Measurements from ENCODE around the gene CRAMP1. TPM values are rescaled to one million over a fixed set of nuclear protein-coding genes. Genes with fewer than 3 reads are reported as not detected.

The CRAMP1 gene
- total and polyA plus RNA-seq, 11 donors: 6.2 to 16.9 (median 10.6) TPM

GRCh38 chr16:1597154-1597553, 15.0 kb upstream of the CRAMP1 start:
- Histone ChIP-seq H3K4me1 (no peaks in the 10 kb centered on the region), H3K36me3 (peaks cover 0 to 29% (median 11%) of the 10 kb centered on the region in 9 donors), H3K4me3 (no peak overlapping the region), H3K9me3 (no peaks in the 10 kb centered on the region), H3K27ac (no peak overlapping the region), H3K27me3 (no peaks in the 10 kb centered on the region)
- 90 to 93% (median 92%) methylated on average over 11 to 13 of the region's 13 CpGs for WGBS, 4 donors
- intact Hi-C loops (cut with DNase I): no loop called here
- DNase-seq (no peak), ATAC-seq (no peak)
- TF ChIP-seq CTCF (IDR thresholded peaks at IDR 0.05) (no peak), POLR2A (IDR thresholded peaks at IDR 0.05) (no peak)

- WGBS, 4 donors: 91 to 92% (median 92%) methylated on average over 7 of the region's 7 CpGs
- Histone ChIP-seq H3K9me3 (no peaks in the 10 kb centered on the region), H3K27me3 (no peaks in the 10 kb centered on the region), H3K4me3 (no peak overlapping the region), H3K4me1 (no peaks in the 10 kb centered on the region), H3K36me3 (peaks cover 0 to 33% (median 15%) of the 10 kb centered on the region in 9 donors), H3K27ac (no peak overlapping the region)
- no peak for ATAC-seq
- intact Hi-C loops (cut with DNase I): loop anchor here in 2 of 10 donors (5.0 to 10.0 kb wide), 2 partner anchors 34 to 106 kb away; partner anchors contain the start of gene TELO2 (in 1 of the 2)
- no peak for TF ChIP-seq POLR2A (IDR thresholded peaks at IDR 0.05)
- no peak for TF ChIP-seq CTCF (IDR thresholded peaks at IDR 0.05)
- DNase-seq: no peak
These were observed 11.1 kb upstream of the CRAMP1 start for GRCh38 chr16:1601031-1601430.

- Histone ChIP-seq H3K4me3 (no peak overlapping the region), H3K27me3 (no peaks in the 10 kb centered on the region), H3K4me1 (no peaks in the 10 kb centered on the region), H3K27ac (no peak overlapping the region), H3K36me3 (peaks cover 0 to 37% (median 20%) of the 10 kb centered on the region in 9 donors), H3K9me3 (no peaks in the 10 kb centered on the region)
- TF ChIP-seq CTCF (IDR thresholded peaks at IDR 0.05) (no peak), POLR2A (IDR thresholded peaks at IDR 0.05) (no peak)
- WGBS, 4 donors: 95 to 98% (median 97%) methylated on average over 6 of the region's 6 CpGs
- no peak for DNase-seq
- no peak for ATAC-seq
- intact Hi-C loops (cut with DNase I): loop anchor here in 2 of 10 donors (5.0 to 10.0 kb wide), 2 partner anchors 34 to 107 kb away; partner anchors contain the start of gene TELO2 (in 1 of the 2)
These were observed 10.7 kb upstream of the CRAMP1 start for GRCh38 chr16:1601489-1601888.

GRCh38 chr16:1602285-1602684, 9.9 kb upstream of the CRAMP1 start:
- ATAC-seq (no peak), DNase-seq (no peak)
- peaks cover 0 to 40% (median 26%) of the 10 kb centered on the region in 9 donors for H3K36me3 ChIP-seq
- intact Hi-C loops (cut with DNase I): loop anchor here in 2 of 10 donors (5.0 to 10.0 kb wide), 2 partner anchors 35 to 107 kb away; partner anchors contain the start of gene TELO2 (in 1 of the 2)
- H3K9me3 ChIP-seq: no peaks in the 10 kb centered on the region
- H3K27ac ChIP-seq: no peak overlapping the region
- H3K4me3 ChIP-seq: no peak overlapping the region
- WGBS, 4 donors: 92 to 98% (median 94%) methylated on average over 20 of the region's 20 CpGs
- no peaks in the 10 kb centered on the region for H3K4me1 ChIP-seq
- TF ChIP-seq POLR2A (IDR thresholded peaks at IDR 0.05) (no peak), CTCF (IDR thresholded peaks at IDR 0.05) (no peak)
- H3K27me3 ChIP-seq: no peaks in the 10 kb centered on the region
